Measurements from ENCODE around the gene EGLN2. TPM values are rescaled to one million over a fixed set of nuclear protein-coding genes. Genes with fewer than 3 reads are reported as not detected.
"Not testable (repeated sequence)": the region's sequence is repeated elsewhere in the genome, so short reads cannot be mapped to it uniquely, and the experiment has no call there.

EGLN2 gene
- polyA plus RNA-seq, 1 of the 3 experiments (the other 2 are of a cell fraction), result 43.0 TPM

DNA sequence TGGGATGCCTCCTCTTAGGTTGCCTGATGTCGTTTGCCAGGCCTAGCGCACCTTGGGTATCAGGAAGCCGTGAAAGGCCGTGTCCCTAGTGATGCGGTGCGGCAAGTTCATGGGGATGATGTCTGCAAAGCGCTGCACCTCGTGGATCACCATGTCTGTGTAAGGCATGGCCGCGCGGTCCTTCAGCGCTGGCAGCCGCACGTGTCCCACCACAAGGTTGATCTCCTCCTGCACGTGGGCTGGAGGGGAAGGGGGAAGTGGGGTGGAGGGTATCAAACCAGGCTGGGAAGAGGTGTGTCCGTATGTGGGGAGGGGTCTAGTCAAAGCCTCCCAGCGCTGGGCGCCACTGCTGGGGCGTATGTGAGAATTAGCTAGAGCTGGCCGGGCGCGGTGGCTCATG, 23.2 kb downstream of the EGLN2 start:
- Histone ChIP-seq H3F3A (replicated peaks; ENCODE audit: insufficient read depth) (peaks cover 4% of the 10 kb centered on the region), H2AFZ (ENCODE audit: low read depth) (no peak overlapping the region), H3K27me3 (ENCODE audit: insufficient read depth) (no peaks in the 10 kb centered on the region), H4K20me1 (ENCODE audit: insufficient read depth) (no peaks in the 10 kb centered on the region), H3K4me1 (ENCODE audit: control insufficient read depth in 1 of 2, insufficient read depth in 2 of 2, low read depth in 1 of 2, low read length in 1 of 2) (peaks cover 3% of the 10 kb centered on the region in 2 experiments; a peak in 2 of 4 replicates), H3K27ac (ENCODE audit: low read depth in 2 of 2, low read length in 1 of 2) (no peak overlapping the region), H3K9me2 (no peaks in the 10 kb centered on the region), H3K79me2 (ENCODE audit: insufficient read depth) (no peaks in the 10 kb centered on the region), H3K4me3 (ENCODE audit: low read depth in 2 of 2, low read length in 1 of 2) (no peak overlapping the region), H3K9ac (no peak overlapping the region), H3K36me3 (replicated peaks in 1 of 2; ENCODE audit: control insufficient read depth in 1 of 2, insufficient read depth in 2 of 2, low read length in 1 of 2) (peaks cover 2 to 7% of the 10 kb centered on the region in 2 experiments), H3K4me2 (no peak overlapping the region), H3K9me3 (no peaks in the 10 kb centered on the region)
- POLR2A ChIA-PET, result no interaction called here
- DNase-seq, result no peak
- TF ChIP-seq, protein P1, sequence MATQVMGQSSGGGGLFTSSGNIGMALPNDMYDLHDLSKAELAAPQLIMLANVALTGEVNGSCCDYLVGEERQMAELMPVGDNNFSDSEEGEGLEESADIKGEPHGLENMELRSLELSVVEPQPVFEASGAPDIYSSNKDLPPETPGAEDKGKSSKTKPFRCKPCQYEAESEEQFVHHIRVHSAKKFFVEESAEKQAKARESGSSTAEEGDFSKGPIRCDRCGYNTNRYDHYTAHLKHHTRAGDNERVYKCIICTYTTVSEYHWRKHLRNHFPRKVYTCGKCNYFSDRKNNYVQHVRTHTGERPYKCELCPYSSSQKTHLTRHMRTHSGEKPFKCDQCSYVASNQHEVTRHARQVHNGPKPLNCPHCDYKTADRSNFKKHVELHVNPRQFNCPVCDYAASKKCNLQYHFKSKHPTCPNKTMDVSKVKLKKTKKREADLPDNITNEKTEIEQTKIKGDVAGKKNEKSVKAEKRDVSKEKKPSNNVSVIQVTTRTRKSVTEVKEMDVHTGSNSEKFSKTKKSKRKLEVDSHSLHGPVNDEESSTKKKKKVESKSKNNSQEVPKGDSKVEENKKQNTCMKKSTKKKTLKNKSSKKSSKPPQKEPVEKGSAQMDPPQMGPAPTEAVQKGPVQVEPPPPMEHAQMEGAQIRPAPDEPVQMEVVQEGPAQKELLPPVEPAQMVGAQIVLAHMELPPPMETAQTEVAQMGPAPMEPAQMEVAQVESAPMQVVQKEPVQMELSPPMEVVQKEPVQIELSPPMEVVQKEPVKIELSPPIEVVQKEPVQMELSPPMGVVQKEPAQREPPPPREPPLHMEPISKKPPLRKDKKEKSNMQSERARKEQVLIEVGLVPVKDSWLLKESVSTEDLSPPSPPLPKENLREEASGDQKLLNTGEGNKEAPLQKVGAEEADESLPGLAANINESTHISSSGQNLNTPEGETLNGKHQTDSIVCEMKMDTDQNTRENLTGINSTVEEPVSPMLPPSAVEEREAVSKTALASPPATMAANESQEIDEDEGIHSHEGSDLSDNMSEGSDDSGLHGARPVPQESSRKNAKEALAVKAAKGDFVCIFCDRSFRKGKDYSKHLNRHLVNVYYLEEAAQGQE (IDR thresholded peaks at IDR 0.05; ENCODE audit: low read depth, low read length), result no peak
- TF ChIP-seq FOXM1 (IDR thresholded peaks at IDR 0.05; ENCODE audit: low read depth) (no peak), FOXJ3 (CRISPR knock-in tag; IDR thresholded peaks at IDR 0.05) (no peak), TAF1 (IDR thresholded peaks at IDR 0.05; ENCODE audit: borderline replicate concordance, low read depth, low read length) (no peak), MEF2A (IDR thresholded peaks at IDR 0.05; ENCODE audit: borderline replicate concordance, low read depth) (no peak), MAX (IDR thresholded peaks at IDR 0.05; ENCODE audit: low read depth) (no peak), RCOR1 (IDR thresholded peaks at IDR 0.05; ENCODE audit: low read length) (no peak), EZH2phosphoT487 (IDR thresholded peaks at IDR 0.05; ENCODE audit: borderline replicate concordance, low read depth) (no peak), MXI1 (IDR thresholded peaks at IDR 0.05; ENCODE audit: low read depth, low read length) (no peak), NFIC (IDR thresholded peaks at IDR 0.05; ENCODE audit: borderline replicate concordance) (no peak), RAD21 (IDR thresholded peaks at IDR 0.05; ENCODE audit: low read length) (no peak), SIN3A (IDR thresholded peaks at IDR 0.05; ENCODE audit: borderline replicate concordance, low read depth, low read length) (no peak), NRF1 (IDR thresholded peaks at IDR 0.05; ENCODE audit: low read depth, low read length) (no peak), FOSL2 (IDR thresholded peaks at IDR 0.05; ENCODE audit: borderline replicate concordance, low read depth) (no peak), YY1 (IDR thresholded peaks at IDR 0.05; ENCODE audit: low read depth) (no peak)
- TF ChIP-seq, protein P2, sequence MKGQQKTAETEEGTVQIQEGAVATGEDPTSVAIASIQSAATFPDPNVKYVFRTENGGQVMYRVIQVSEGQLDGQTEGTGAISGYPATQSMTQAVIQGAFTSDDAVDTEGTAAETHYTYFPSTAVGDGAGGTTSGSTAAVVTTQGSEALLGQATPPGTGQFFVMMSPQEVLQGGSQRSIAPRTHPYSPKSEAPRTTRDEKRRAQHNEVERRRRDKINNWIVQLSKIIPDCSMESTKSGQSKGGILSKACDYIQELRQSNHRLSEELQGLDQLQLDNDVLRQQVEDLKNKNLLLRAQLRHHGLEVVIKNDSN (IDR thresholded peaks at IDR 0.05; ENCODE audit: borderline replicate concordance, low read depth), result no peak
- TF ChIP-seq, protein P3, sequence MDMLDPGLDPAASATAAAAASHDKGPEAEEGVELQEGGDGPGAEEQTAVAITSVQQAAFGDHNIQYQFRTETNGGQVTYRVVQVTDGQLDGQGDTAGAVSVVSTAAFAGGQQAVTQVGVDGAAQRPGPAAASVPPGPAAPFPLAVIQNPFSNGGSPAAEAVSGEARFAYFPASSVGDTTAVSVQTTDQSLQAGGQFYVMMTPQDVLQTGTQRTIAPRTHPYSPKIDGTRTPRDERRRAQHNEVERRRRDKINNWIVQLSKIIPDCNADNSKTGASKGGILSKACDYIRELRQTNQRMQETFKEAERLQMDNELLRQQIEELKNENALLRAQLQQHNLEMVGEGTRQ (IDR thresholded peaks at IDR 0.05; ENCODE audit: borderline replicate concordance, low read depth, low read length), result no peak
- WGBS (ENCODE audit: low lambda C conversion rate), result 94% methylated on average over 21 of the region's 22 CpGs
- CTCF ChIA-PET, result interaction anchor here (2.5 kb wide), 1 partner anchor 159 kb away, joined by 8 read pairs; no protein-coding TSS in a partner anchor

- H4K20me1 ChIP-seq (ENCODE audit: insufficient read depth); H3K9me3 ChIP-seq; H2AFZ ChIP-seq (ENCODE audit: low read depth); POLR2A ChIA-PET; H3K4me3 ChIP-seq (ENCODE audit: low read depth in 2 of 2, low read length in 1 of 2); DNase-seq; H3K9ac ChIP-seq; H3K27ac ChIP-seq (ENCODE audit: low read depth in 2 of 2, low read length in 1 of 2); H3K9me2 ChIP-seq; H3F3A ChIP-seq (replicated peaks; ENCODE audit: insufficient read depth); H3K4me1 ChIP-seq (ENCODE audit: control insufficient read depth in 1 of 2, insufficient read depth in 2 of 2, low read depth in 1 of 2, low read length in 1 of 2); H3K27me3 ChIP-seq (ENCODE audit: insufficient read depth); H3K79me2 ChIP-seq (ENCODE audit: insufficient read depth); H3K4me2 ChIP-seq: not testable (repeated sequence)
- H3K36me3 ChIP-seq (replicated peaks in 1 of 2; ENCODE audit: control insufficient read depth in 1 of 2, insufficient read depth in 2 of 2, low read length in 1 of 2), result peaks cover 3 to 12% of the 10 kb centered on the region in 2 experiments
- WGBS (ENCODE audit: low lambda C conversion rate), result 93% methylated on average over 9 of the region's 9 CpGs
- CTCF ChIA-PET, result interaction anchor here (2.5 kb wide), 1 partner anchor 160 kb away, joined by 8 read pairs; no protein-coding TSS in a partner anchor
Observed at GRCh38 chr19:40822704-40823553, 23.9 kb downstream of the EGLN2 start.
